ENCODE measurements around the gene LRRC31.
A peak's percentile ranks its signal among the peaks of the same experiment; 100 is the strongest.

LRRC31 gene

DNA sequence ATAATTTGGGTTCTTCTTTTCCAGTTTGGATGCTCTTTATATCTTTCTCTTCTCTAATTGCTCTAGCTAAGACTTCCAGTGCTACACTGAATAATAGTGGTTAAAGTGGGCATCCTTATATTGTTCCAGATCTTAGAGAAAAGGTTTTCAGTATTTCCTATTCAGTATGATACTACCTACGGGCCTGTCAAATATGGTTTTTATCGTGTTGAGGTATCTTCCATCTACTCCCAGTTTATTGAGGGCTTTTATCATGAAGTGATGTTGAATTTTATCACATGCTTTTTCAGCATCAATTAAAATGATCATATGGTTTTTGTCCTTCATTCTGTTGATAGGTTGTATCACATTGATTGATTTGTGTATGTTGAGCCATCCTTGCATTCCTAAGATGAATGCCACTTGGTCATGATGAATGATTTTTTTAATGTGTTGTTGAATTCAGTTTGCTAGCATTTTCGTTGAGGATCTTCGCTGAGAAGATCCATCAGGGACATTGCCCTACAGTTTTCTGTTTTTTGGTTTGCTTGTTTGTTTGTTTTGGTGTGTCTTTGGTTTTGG, 54.1 kb downstream of the LRRC31 start:
- Histone ChIP-seq H3K9me3 (ENCODE audit: insufficient read depth, low read length) (no peaks in the 10 kb centered on the region), H3K27me3 (ENCODE audit: low read length) (no peaks in the 10 kb centered on the region), H3F3A (ENCODE audit: insufficient read depth) (0 out of 2 replicates have a peak, but pooled peaks cover 3% of the 10 kb centered on the region), H2AFZ (ENCODE audit: low read depth, low read length, severe bottlenecking) (no peak overlapping the region), H3K36me3 (ENCODE audit: low read length) (no peaks in the 10 kb centered on the region), H3K79me2 (ENCODE audit: insufficient read depth, low read length) (no peaks in the 10 kb centered on the region), H3K9ac (ENCODE audit: low read length) (no peak overlapping the region), H3K27ac (ENCODE audit: low read depth, low read length) (no peak overlapping the region), H3K9me2 (replicated peaks; ENCODE audit: insufficient read depth, low read length) (no peaks in the 10 kb centered on the region), H3K4me2 (ENCODE audit: low read depth, low read length, poor library complexity, severe bottlenecking) (no peak overlapping the region), H4K20me1 (ENCODE audit: low read depth, low read length) (no peaks in the 10 kb centered on the region), H3K4me3 (ENCODE audit: insufficient read depth, low read length, poor library complexity, severe bottlenecking) (no peak overlapping the region)
- TF ChIP-seq CTCF (IDR thresholded peaks at IDR 0.05; ENCODE audit: insufficient read depth, low read length, poor library complexity, severe bottlenecking), result no peak
- TF ChIP-seq EZH2phosphoT487 (conservative IDR thresholded peaks at IDR 0.05; ENCODE audit: low read length), result no peak

- no peak overlapping the region for H3K27ac ChIP-seq (ENCODE audit: low read depth, low read length)
- no peaks in the 10 kb centered on the region for H3K79me2 ChIP-seq (ENCODE audit: insufficient read depth, low read length)
- H3K9me2 ChIP-seq (replicated peaks; ENCODE audit: insufficient read depth, low read length), result no peaks in the 10 kb centered on the region
- H3K9ac ChIP-seq (ENCODE audit: low read length), result peak overlapping the region; percentile 39; the same call in 1 of the 2 replicates
- peak overlapping the region; percentile 37 for H3K4me3 ChIP-seq (ENCODE audit: insufficient read depth, low read length, poor library complexity, severe bottlenecking)
- H3K27me3 ChIP-seq (ENCODE audit: low read length), result no peaks in the 10 kb centered on the region
- no peaks in the 10 kb centered on the region for H3K9me3 ChIP-seq (ENCODE audit: insufficient read depth, low read length)
- H2AFZ ChIP-seq (ENCODE audit: low read depth, low read length, severe bottlenecking), result peak overlapping the region; percentile 78
- peak; percentile 75 for TF ChIP-seq CTCF (IDR thresholded peaks at IDR 0.05; ENCODE audit: insufficient read depth, low read length, poor library complexity, severe bottlenecking)
- TF ChIP-seq EZH2phosphoT487 (conservative IDR thresholded peaks at IDR 0.05; ENCODE audit: low read length), result no peak
- H4K20me1 ChIP-seq (ENCODE audit: low read depth, low read length), result no peaks in the 10 kb centered on the region
- peak overlapping the region; percentile 62 for H3K4me2 ChIP-seq (ENCODE audit: low read depth, low read length, poor library complexity, severe bottlenecking)
- 0 out of 2 replicates have a peak, but pooled peaks cover 9% of the 10 kb centered on the region for H3F3A ChIP-seq (ENCODE audit: insufficient read depth)
- H3K36me3 ChIP-seq (ENCODE audit: low read length), result no peaks in the 10 kb centered on the region
Measured at GRCh38 chr3:169813757-169814517, 55.8 kb downstream of the LRRC31 start.

GRCh38 chr3:169813278-169813677, 56.5 kb downstream of the LRRC31 start:
- Histone ChIP-seq H3K36me3 (ENCODE audit: low read length) (no peaks in the 10 kb centered on the region), H4K20me1 (ENCODE audit: low read depth, low read length) (no peaks in the 10 kb centered on the region), H2AFZ (ENCODE audit: low read depth, low read length, severe bottlenecking) (peak overlapping the region; percentile 78), H3K9me3 (ENCODE audit: insufficient read depth, low read length) (no peaks in the 10 kb centered on the region), H3F3A (ENCODE audit: insufficient read depth) (peaks cover 9% of the 10 kb centered on the region; the same call in 1 of the 2 replicates), H3K27me3 (ENCODE audit: low read length) (no peaks in the 10 kb centered on the region), H3K9me2 (replicated peaks; ENCODE audit: insufficient read depth, low read length) (no peaks in the 10 kb centered on the region), H3K27ac (ENCODE audit: low read depth, low read length) (no peak overlapping the region), H3K4me2 (ENCODE audit: low read depth, low read length, poor library complexity, severe bottlenecking) (peak overlapping the region; percentile 62), H3K79me2 (ENCODE audit: insufficient read depth, low read length) (no peaks in the 10 kb centered on the region), H3K9ac (ENCODE audit: low read length) (peak overlapping the region; percentile 39), H3K4me3 (ENCODE audit: insufficient read depth, low read length, poor library complexity, severe bottlenecking) (peak overlapping the region; percentile 36)
- TF ChIP-seq EZH2phosphoT487 (conservative IDR thresholded peaks at IDR 0.05; ENCODE audit: low read length) (no peak), CTCF (IDR thresholded peaks at IDR 0.05; ENCODE audit: insufficient read depth, low read length, poor library complexity, severe bottlenecking) (no peak)

Data from SU-DHL-6 (cell line).